Measurements from ENCODE around the gene EI24. TPM values are rescaled to one million over a fixed set of nuclear protein-coding genes. Genes with fewer than 3 reads are reported as not detected.

Gene EI24
- total and polyA plus RNA-seq, 4 donors = 64.9 to 288 (median 203) TPM

DNA sequence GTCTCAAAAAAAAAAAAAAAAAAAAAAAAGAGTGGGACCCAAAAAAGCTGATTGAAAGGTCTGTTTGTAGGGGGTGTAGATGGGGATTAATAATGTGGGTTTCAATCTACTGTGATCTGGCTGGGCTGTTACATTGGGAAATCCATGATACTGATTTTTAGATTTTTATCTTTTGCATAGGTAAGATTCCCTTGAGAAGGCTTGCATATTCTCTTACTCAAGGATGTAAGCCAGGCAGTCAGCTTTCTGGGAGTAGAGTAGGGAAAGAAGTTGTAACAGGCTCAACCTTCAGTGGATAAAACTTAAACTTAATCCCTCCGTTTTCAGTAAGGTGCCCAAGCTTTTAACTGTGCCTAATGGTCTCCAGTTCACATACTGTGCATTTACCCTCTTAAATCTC lies 53.8 kb downstream of the EI24 start:
- H3K27me3 ChIP-seq (ENCODE audit: control insufficient read depth in 4 of 4, insufficient read depth in 4 of 4, low read length in 3 of 4) = no peaks in the 10 kb centered on the region
- TF ChIP-seq, protein P1, sequence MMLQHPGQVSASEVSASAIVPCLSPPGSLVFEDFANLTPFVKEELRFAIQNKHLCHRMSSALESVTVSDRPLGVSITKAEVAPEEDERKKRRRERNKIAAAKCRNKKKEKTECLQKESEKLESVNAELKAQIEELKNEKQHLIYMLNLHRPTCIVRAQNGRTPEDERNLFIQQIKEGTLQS (IDR thresholded peaks at IDR 0.05) = no peak
- TF ChIP-seq RAD21 (IDR thresholded peaks at IDR 0.05) = no peak
- no peak for TF ChIP-seq YY1 (IDR thresholded peaks at IDR 0.05)
- no peak for TF ChIP-seq FOXA1 (IDR thresholded peaks at IDR 0.05)
- TF ChIP-seq GABPA (IDR thresholded peaks at IDR 0.05 in 1 of 2, conservative IDR thresholded peaks at IDR 0.05 in 1 of 2) = no peak
- TF ChIP-seq, protein P2, sequence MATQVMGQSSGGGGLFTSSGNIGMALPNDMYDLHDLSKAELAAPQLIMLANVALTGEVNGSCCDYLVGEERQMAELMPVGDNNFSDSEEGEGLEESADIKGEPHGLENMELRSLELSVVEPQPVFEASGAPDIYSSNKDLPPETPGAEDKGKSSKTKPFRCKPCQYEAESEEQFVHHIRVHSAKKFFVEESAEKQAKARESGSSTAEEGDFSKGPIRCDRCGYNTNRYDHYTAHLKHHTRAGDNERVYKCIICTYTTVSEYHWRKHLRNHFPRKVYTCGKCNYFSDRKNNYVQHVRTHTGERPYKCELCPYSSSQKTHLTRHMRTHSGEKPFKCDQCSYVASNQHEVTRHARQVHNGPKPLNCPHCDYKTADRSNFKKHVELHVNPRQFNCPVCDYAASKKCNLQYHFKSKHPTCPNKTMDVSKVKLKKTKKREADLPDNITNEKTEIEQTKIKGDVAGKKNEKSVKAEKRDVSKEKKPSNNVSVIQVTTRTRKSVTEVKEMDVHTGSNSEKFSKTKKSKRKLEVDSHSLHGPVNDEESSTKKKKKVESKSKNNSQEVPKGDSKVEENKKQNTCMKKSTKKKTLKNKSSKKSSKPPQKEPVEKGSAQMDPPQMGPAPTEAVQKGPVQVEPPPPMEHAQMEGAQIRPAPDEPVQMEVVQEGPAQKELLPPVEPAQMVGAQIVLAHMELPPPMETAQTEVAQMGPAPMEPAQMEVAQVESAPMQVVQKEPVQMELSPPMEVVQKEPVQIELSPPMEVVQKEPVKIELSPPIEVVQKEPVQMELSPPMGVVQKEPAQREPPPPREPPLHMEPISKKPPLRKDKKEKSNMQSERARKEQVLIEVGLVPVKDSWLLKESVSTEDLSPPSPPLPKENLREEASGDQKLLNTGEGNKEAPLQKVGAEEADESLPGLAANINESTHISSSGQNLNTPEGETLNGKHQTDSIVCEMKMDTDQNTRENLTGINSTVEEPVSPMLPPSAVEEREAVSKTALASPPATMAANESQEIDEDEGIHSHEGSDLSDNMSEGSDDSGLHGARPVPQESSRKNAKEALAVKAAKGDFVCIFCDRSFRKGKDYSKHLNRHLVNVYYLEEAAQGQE (IDR thresholded peaks at IDR 0.05) = no peak
- TF ChIP-seq EGR1 (IDR thresholded peaks at IDR 0.05; ENCODE audit: low read depth in 2 of 2) = no peak
- no peak for TF ChIP-seq HNF4G (IDR thresholded peaks at IDR 0.05)
- TF ChIP-seq, protein P3, sequence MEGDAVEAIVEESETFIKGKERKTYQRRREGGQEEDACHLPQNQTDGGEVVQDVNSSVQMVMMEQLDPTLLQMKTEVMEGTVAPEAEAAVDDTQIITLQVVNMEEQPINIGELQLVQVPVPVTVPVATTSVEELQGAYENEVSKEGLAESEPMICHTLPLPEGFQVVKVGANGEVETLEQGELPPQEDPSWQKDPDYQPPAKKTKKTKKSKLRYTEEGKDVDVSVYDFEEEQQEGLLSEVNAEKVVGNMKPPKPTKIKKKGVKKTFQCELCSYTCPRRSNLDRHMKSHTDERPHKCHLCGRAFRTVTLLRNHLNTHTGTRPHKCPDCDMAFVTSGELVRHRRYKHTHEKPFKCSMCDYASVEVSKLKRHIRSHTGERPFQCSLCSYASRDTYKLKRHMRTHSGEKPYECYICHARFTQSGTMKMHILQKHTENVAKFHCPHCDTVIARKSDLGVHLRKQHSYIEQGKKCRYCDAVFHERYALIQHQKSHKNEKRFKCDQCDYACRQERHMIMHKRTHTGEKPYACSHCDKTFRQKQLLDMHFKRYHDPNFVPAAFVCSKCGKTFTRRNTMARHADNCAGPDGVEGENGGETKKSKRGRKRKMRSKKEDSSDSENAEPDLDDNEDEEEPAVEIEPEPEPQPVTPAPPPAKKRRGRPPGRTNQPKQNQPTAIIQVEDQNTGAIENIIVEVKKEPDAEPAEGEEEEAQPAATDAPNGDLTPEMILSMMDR (IDR thresholded peaks at IDR 0.05; ENCODE audit: low read depth, low read length, missing input control) = no peak
- TF ChIP-seq, protein P4, sequence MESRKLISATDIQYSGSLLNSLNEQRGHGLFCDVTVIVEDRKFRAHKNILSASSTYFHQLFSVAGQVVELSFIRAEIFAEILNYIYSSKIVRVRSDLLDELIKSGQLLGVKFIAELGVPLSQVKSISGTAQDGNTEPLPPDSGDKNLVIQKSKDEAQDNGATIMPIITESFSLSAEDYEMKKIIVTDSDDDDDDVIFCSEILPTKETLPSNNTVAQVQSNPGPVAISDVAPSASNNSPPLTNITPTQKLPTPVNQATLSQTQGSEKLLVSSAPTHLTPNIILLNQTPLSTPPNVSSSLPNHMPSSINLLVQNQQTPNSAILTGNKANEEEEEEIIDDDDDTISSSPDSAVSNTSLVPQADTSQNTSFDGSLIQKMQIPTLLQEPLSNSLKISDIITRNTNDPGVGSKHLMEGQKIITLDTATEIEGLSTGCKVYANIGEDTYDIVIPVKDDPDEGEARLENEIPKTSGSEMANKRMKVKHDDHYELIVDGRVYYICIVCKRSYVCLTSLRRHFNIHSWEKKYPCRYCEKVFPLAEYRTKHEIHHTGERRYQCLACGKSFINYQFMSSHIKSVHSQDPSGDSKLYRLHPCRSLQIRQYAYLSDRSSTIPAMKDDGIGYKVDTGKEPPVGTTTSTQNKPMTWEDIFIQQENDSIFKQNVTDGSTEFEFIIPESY (IDR thresholded peaks at IDR 0.05) = no peak
- no peak for TF ChIP-seq NR2F2 (IDR thresholded peaks at IDR 0.05)
- TF ChIP-seq RXRA (IDR thresholded peaks at IDR 0.05) = no peak
- no peak for TF ChIP-seq TAF1 (conservative IDR thresholded peaks at IDR 0.05)
- TF ChIP-seq FOXA2 (IDR thresholded peaks at IDR 0.05) = no peak
- TF ChIP-seq, protein P5, sequence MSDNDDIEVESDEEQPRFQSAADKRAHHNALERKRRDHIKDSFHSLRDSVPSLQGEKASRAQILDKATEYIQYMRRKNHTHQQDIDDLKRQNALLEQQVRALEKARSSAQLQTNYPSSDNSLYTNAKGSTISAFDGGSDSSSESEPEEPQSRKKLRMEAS (IDR thresholded peaks at IDR 0.05) = no peak
- no peak for TF ChIP-seq JUND (IDR thresholded peaks at IDR 0.05)
- TF ChIP-seq SP1 (IDR thresholded peaks at IDR 0.05) = no peak
- H3K36me3 ChIP-seq (ENCODE audit: control insufficient read depth in 4 of 4, insufficient read depth in 3 of 4, low read depth in 1 of 4, low read length in 3 of 4) = peaks cover 13 to 38% (median 37%) of the 10 kb centered on the region in 4 donors
- no peaks in the 10 kb centered on the region for H3K9me3 ChIP-seq (ENCODE audit: control insufficient read depth in 4 of 4, low read length in 3 of 4)
- H3K27ac ChIP-seq (ENCODE audit: low read depth in 1 of 2, low read length in 2 of 2) = no peak overlapping the region
- DNase-seq (ENCODE audit: low spot score) = no peak
- WGBS = 100% methylated on average over 1 of the region's 1 CpG
- peaks cover 3 to 20% (median 15%) of the 10 kb centered on the region in 4 donors for H3K4me1 ChIP-seq (ENCODE audit: control insufficient read depth in 4 of 4, insufficient read depth in 4 of 4, low read length in 3 of 4)
- H3K9ac ChIP-seq (ENCODE audit: low read depth in 1 of 2, low read length in 2 of 2) = no peak overlapping the region
- H3K4me3 ChIP-seq (ENCODE audit: low read depth in 1 of 3, low read length in 3 of 3) = no peak overlapping the region

All from liver (tissue), 9 donors.